Cardiac fibroblast (primary cell): ENCODE results near the gene KCNC3.

Experiments
- DNase-seq, 2 donors: peaks; one replicate each; pipeline versions ENCODE4 v3.0.0 to v3.0.0-alpha.2; 2010; ENCODE audit warnings: low read depth in 2 of 2
- H3K4me3 ChIP-seq, 2 donors: replicated peaks in 1 of 2; 1 replicate in 1 of 2; 2 replicates in 1 of 2; pipeline ENCODE4 v1.5.1; 2011; ENCODE audit warnings: low read depth in 2 of 2, low read length in 2 of 2, mild to moderate bottlenecking in 2 of 2, moderate library complexity in 1 of 2
- TF ChIP-seq, protein P1 (sequence below): IDR thresholded peaks from one replicate; pipeline ENCODE4 v1.5.1; 2011; ENCODE audit warnings: low read depth, mild to moderate bottlenecking, low read length, inconsistent platforms

The KCNC3 gene

DNA sequence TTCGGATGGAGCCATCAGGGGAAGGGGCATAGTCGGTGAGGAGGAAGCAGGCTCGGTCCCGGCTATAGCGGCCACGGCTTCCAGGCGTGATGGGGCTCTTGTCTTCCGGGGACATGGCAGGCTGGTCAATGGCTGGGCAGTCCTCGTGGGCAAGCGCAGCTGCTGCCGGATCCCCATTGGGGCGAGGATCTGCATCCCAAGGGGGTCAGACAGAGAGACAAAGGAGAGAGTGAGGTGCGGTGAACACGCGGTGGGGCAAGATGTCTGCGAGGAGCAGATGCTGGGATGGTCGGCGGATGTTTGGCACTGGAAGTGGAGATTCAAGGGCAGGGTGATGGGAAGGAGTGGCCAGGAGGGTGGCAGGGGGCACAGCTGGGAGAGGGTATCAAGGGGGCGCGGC lies 8.6 kb downstream of the KCNC3 start:
- no peak for DNase-seq
- no peak overlapping the region for H3K4me3 ChIP-seq
- TF ChIP-seq, protein P1, sequence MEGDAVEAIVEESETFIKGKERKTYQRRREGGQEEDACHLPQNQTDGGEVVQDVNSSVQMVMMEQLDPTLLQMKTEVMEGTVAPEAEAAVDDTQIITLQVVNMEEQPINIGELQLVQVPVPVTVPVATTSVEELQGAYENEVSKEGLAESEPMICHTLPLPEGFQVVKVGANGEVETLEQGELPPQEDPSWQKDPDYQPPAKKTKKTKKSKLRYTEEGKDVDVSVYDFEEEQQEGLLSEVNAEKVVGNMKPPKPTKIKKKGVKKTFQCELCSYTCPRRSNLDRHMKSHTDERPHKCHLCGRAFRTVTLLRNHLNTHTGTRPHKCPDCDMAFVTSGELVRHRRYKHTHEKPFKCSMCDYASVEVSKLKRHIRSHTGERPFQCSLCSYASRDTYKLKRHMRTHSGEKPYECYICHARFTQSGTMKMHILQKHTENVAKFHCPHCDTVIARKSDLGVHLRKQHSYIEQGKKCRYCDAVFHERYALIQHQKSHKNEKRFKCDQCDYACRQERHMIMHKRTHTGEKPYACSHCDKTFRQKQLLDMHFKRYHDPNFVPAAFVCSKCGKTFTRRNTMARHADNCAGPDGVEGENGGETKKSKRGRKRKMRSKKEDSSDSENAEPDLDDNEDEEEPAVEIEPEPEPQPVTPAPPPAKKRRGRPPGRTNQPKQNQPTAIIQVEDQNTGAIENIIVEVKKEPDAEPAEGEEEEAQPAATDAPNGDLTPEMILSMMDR: no peak

DNA sequence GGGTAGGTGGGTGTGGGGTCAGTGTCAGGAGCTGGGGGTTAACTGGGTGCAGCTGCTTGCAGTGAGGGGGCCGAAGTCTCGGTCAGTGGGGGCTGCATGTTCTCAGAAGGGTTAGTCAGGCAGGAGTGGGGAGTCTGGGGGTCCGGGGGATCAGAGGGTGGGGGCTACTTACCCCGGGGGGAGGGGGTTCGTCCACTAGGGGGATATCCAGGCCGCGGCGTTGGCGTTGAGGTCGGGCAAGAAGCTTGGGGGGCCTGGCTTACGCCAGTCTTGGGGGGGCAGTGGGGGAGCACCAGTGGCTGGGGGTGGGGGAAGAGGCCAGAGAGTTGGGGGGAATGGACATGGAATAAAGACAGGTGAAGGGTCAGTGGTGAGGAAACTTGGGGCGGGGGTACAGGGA lies 9.1 kb downstream of the KCNC3 start:
- TF ChIP-seq, protein P1: no peak
- no peak for DNase-seq
- H3K4me3 ChIP-seq: no peak overlapping the region

DNA sequence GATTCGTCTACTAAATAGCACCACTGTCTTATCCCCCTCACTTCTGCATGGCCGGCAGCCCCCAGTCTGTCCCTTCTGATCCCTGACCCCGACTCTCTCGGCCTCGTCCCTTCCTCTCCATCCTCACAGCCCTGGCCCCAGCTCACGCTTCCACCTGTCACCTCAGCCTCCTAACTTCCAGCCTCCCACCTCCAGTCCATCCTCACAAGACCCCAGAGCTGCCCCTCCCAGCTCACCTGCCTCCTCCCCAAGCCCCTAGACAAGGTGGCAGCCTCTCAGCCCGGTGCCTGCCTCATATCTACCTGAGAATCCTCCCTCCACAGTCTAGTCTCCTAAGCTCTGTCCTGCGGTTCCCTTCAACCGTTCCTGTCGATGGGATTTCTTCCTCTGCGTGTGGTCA lies 10.0 kb downstream of the KCNC3 start:
- DNase-seq: no peak
- H3K4me3 ChIP-seq: no peak overlapping the region
- TF ChIP-seq, protein P1: no peak

DNA sequence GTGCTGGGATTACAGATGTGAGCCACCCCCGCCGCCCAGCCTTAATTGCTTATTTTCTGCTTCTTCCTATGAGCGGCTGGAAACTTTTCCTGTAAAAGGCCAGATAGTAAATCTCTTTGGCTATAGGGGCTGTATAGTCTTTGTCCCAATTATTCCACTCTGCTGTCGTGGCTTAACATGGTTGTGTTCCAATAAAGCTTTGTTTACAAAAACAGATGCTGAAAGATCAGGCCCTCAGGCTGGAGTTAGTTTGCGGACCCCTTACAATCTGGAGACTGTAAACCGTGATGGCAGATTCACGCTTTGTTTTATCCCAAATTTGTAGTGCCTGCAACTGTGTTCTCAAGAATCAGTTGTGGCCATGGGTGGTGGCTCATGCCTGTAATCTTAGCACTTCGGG lies 10.7 kb downstream of the KCNC3 start:
- no peak overlapping the region for H3K4me3 ChIP-seq
- DNase-seq: no peak
- TF ChIP-seq, protein P1: no peak

DNA sequence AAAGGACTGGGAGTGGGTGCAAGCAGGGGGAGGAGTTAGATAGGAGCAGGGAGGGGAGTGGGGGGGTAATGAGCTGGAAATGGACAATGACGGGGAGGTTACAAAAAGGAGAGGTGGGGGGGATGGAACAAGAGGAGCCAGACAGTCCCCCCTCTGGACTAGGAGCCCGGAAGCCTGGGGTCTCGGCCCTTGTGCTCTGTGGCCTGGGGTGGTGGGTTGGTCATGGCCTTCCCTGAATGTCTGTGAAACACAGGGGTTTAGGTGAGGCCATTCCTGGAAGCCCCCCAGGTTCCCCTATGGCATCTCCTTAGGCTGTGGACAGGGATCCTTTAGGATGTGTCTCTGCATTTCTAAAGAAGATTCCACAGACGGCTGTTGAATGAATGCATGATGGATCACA lies 12.1 kb downstream of the KCNC3 start:
- DNase-seq: no peak
- H3K4me3 ChIP-seq: no peak overlapping the region
- TF ChIP-seq, protein P1: no peak

DNA sequence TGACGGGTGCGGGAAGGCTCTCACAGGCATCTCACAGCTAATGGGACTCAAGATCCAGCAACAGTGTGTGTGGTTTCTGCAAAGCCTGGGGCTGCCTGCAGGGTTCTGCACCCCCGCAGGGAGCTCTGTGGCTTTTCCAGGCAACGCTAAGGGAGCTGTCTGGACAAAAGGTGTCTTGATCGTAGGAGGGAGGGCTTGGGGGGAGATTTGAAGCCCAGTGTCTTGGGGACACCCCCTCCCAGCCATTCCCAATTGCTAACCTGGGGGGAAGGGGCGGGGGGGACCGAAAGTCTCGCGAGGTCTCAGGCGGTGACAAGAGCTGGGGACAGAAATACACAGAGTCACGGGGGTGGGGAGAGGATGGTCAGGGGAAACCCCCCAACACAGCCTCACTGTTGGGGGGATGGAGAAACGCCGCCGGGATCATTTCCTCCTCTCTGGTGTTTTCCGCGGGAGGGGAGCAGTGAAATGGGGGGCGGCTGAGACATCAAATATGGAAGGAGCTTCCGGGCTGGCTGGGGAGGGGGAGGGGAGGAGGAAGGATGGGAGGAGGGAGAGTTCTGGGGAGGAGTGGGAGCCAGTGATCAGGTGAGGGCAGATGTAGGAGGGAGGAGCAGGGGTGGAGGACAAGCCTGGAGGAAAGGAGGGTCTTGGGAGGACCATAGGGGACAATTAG lies 13.3 kb downstream of the KCNC3 start:
- TF ChIP-seq, protein P1: no peak
- no peak for DNase-seq
- no peak overlapping the region for H3K4me3 ChIP-seq
